ENCODE data around the gene SPRY2. TPM values are rescaled to one million over a fixed set of nuclear protein-coding genes. Genes with fewer than 3 reads are reported as not detected.

The SPRY2 gene
- total and polyA plus RNA-seq, 2 of the 13 experiments (the other 11 are each of a cell fraction or from before 2014, with no cell fraction given), result 7.4 to 25.1 TPM

- no peak for ATAC-seq
Measured at GRCh38 chr13:80386592-80386991, 45.7 kb upstream of the SPRY2 start.

More at GRCh38 chr13:80386592-80386991, 45.7 kb upstream of the SPRY2 start:
- ChIA-PET POLR2A (no interaction called here), CTCF (ENCODE audit: low intra/inter-chr PET ratio, low total read pairs) (no interaction called here)
- no peak overlapping the region for H2AFZ ChIP-seq (ENCODE audit: low read length)
- in situ Hi-C loops (cut with HindIII; ENCODE audit: extremely low pct_ligation_motif_present, low pct_unique_long_range_greater_than_20kb) (no loop called here), intact Hi-C loops (cut with micrococcal nuclease; ENCODE audit: unreplicated experiment) (no loop called here)
- no peaks in the 10 kb centered on the region for H3K4me1 ChIP-seq (ENCODE audit: insufficient read depth, low read length)
- H3K79me2 ChIP-seq (ENCODE audit: insufficient read depth, low read length), result no peaks in the 10 kb centered on the region
- no peak overlapping the region for H3K4me3 ChIP-seq (replicated peaks in 1 of 3; ENCODE audit: insufficient read depth in 1 of 3, low read depth in 2 of 3, low read length in 3 of 3)
- no peak for DNase-seq (ENCODE audit: low spot score)
- no peak for FAIRE-seq
- no peak overlapping the region for H3K9ac ChIP-seq (ENCODE audit: insufficient read depth, low read depth, low read length)
- TF ChIP-seq ZZZ3 (CRISPR knock-in tag; IDR thresholded peaks at IDR 0.05; ENCODE audit: borderline replicate concordance) (no peak), ZXDC (CRISPR knock-in tag; IDR thresholded peaks at IDR 0.05) (no peak), CC2D1A (CRISPR knock-in tag; IDR thresholded peaks at IDR 0.05) (no peak), HOXA7 (CRISPR knock-in tag; IDR thresholded peaks at IDR 0.05) (no peak), ZNF33B (CRISPR knock-in tag; IDR thresholded peaks at IDR 0.05) (no peak), ZBTB26 (CRISPR knock-in tag; IDR thresholded peaks at IDR 0.05; ENCODE audit: borderline replicate concordance) (no peak)
- H3K27me3 ChIP-seq (ENCODE audit: control insufficient read depth in 1 of 2, insufficient read depth in 2 of 2, low read length in 2 of 2), result no peaks in the 10 kb centered on the region
- no peaks in the 10 kb centered on the region for H3K36me3 ChIP-seq (replicated peaks in 1 of 2; ENCODE audit: control insufficient read depth in 1 of 2, insufficient read depth in 2 of 2, low read length in 2 of 2)
- no peaks in the 10 kb centered on the region for H3K9me3 ChIP-seq (ENCODE audit: low read length)
- BruUV-seq (replicated peaks), result no TSS peak
- no peak overlapping the region for H3K27ac ChIP-seq (ENCODE audit: extremely low read length, insufficient read depth, low read length)
- H4K20me1 ChIP-seq (ENCODE audit: insufficient read depth, low read length), result no peaks in the 10 kb centered on the region
- H3K4me2 ChIP-seq (ENCODE audit: low read depth, low read length), result no peak overlapping the region

Measured in HepG2 (cell line).